Measurements from ENCODE around the gene TRABD2A.
A peak's percentile ranks its signal among the peaks of the same experiment; 100 is the strongest.

TRABD2A gene

DNA sequence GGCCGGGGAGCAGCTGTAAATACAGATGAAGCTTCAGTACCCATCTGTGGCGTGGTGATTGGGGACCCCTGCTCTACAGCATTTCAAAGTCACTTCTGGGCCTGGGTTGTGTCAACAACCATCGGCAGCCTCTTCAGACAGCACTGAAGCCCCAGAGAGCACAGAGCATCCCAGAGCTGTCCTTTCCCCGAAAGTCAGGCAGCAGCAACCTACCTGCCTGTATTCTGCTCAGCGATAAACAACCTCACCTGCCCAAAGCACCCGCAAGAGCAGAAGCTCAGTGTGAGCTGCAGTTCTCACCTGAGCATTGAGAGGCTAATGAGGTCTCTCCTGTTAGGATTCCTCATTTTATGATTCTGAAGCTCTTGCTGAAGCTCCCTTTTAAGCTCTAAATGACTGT, 19.3 kb downstream of the TRABD2A start:
- peaks cover 2% of the 10 kb centered on the region for H3K36me3 Mint-ChIP-seq
- H3K4me1 Mint-ChIP-seq: peaks cover 12% of the 10 kb centered on the region
- no peak for ATAC-seq (ENCODE audit: low read depth)
- H3K4me3 Mint-ChIP-seq: no peak overlapping the region
- no peak overlapping the region for H3K27ac Mint-ChIP-seq
- peaks cover 2% of the 10 kb centered on the region for H3K9me3 Mint-ChIP-seq
- DNase-seq (ENCODE audit: low spot score in 2 of 2): no peak
- H3K27me3 Mint-ChIP-seq: peaks cover 1% of the 10 kb centered on the region

DNA sequence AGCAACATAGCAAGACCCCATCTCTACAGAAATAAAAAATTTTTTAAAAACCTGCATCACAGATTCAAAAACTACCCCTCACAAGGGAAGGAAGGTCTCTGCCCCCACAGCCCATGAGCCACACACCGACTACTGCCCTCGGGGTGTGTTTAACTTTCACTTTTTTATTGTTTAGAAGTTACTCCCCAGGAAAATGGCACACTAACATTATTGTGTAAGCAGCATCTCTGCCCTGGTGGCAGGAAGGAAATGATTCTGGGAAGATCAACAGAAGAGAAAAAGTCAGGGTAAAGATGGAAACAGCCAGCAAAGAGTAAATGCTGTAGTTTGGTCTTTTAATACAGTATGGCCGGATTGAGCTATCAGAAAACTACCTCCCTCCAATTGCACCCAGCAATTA, 21.9 kb downstream of the TRABD2A start:
- Mint-ChIP-seq H3K9me3 (peaks cover 2% of the 10 kb centered on the region), H3K27me3 (peaks cover 1% of the 10 kb centered on the region), H3K36me3 (peaks cover 2% of the 10 kb centered on the region), H3K4me3 (no peak overlapping the region), H3K27ac (no peak overlapping the region), H3K4me1 (peaks cover 12% of the 10 kb centered on the region)
- DNase-seq (ENCODE audit: low spot score in 2 of 2) (no peak), ATAC-seq (ENCODE audit: low read depth) (no peak)

- Mint-ChIP-seq H3K27me3 (peaks cover 1% of the 10 kb centered on the region), H3K27ac (no peak overlapping the region), H3K36me3 (peaks cover 5% of the 10 kb centered on the region), H3K4me3 (no peak overlapping the region), H3K9me3 (peaks cover 3% of the 10 kb centered on the region), H3K4me1 (peaks cover 15% of the 10 kb centered on the region)
- ATAC-seq (ENCODE audit: low read depth): no peak
- DNase-seq (ENCODE audit: low spot score in 2 of 2): no peak
These were observed 22.8 kb downstream of the TRABD2A start for GRCh38 chr2:84858123-84858522.

DNA sequence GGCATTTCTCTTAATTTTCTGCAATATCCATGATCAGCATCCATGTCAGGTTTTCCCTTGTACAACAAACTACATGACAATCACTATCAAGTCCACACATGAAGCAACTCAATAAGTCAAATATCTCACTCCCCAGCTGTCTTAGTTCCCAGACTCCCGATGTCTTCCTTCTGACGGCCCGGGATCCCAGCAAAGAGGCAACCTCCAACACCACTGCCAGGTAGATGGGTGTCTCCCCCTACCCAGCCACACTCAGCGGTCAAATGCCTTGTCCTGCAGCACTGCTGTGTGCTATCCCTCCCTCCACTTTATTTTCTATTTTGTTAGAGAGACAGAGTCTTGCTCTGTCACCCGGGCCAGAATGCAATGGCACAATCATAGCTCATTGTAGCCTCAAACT, 23.3 kb downstream of the TRABD2A start:
- Mint-ChIP-seq H3K4me1 (peaks cover 15% of the 10 kb centered on the region), H3K27ac (no peak overlapping the region), H3K36me3 (peaks cover 8% of the 10 kb centered on the region), H3K27me3 (peaks cover 1% of the 10 kb centered on the region), H3K4me3 (no peak overlapping the region), H3K9me3 (peaks cover 5% of the 10 kb centered on the region)
- ATAC-seq (ENCODE audit: low read depth) (no peak), DNase-seq (ENCODE audit: low spot score in 2 of 2) (no peak)

DNA sequence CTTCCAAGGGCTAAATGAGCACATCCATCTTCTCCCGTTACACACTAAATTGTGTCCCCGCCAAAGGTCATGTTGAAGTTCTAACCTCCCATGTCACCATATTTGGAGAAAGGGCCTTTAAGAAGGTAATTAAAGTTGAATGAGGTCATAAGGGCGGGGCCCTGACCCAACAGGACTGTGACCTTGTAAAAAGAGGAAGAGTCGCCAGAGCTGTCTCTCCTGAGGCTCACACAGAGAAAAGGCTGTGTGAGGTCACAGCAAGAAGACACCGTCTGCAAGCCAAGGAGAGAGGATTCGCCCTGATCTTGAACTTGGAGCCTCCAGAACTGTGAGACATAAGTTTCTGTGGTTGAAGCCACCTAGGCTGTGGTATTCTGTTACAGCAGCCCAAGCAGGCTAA, 24.1 kb downstream of the TRABD2A start:
- Mint-ChIP-seq H3K36me3 (peaks cover 13% of the 10 kb centered on the region), H3K27ac (peak overlapping the region; percentile 64), H3K4me1 (peaks cover 15% of the 10 kb centered on the region), H3K4me3 (no peak overlapping the region), H3K9me3 (peaks cover 5% of the 10 kb centered on the region), H3K27me3 (peaks cover 3% of the 10 kb centered on the region)
- ATAC-seq (ENCODE audit: low read depth) (peak; percentile 99), DNase-seq (ENCODE audit: low spot score in 2 of 2) (no peak)

- ATAC-seq (ENCODE audit: low read depth) (no peak), DNase-seq (ENCODE audit: low spot score in 2 of 2) (no peak)
- Mint-ChIP-seq H3K4me1 (peaks cover 15% of the 10 kb centered on the region), H3K4me3 (no peak overlapping the region), H3K27me3 (peaks cover 3% of the 10 kb centered on the region), H3K27ac (no peak overlapping the region), H3K9me3 (peaks cover 5% of the 10 kb centered on the region), H3K36me3 (peaks cover 13% of the 10 kb centered on the region)
These were observed 25.2 kb downstream of the TRABD2A start for GRCh38 chr2:84855731-84856130.

- peaks cover 15% of the 10 kb centered on the region for H3K4me1 Mint-ChIP-seq
- DNase-seq (ENCODE audit: low spot score in 2 of 2) (no peak), ATAC-seq (ENCODE audit: low read depth) (no peak)
- H3K27me3 Mint-ChIP-seq: peaks cover 2% of the 10 kb centered on the region
- no peak overlapping the region for H3K4me3 Mint-ChIP-seq
- peaks cover 13% of the 10 kb centered on the region for H3K36me3 Mint-ChIP-seq
- H3K27ac Mint-ChIP-seq: no peak overlapping the region
- peaks cover 5% of the 10 kb centered on the region for H3K9me3 Mint-ChIP-seq
These were observed 26.0 kb downstream of the TRABD2A start for GRCh38 chr2:84854850-84855249.

- H3K4me3 Mint-ChIP-seq: no peak overlapping the region
- DNase-seq (ENCODE audit: low spot score in 2 of 2) (no peak), ATAC-seq (ENCODE audit: low read depth) (no peak)
- no peak overlapping the region for H3K27ac Mint-ChIP-seq
- H3K27me3 Mint-ChIP-seq: peaks cover 2% of the 10 kb centered on the region
- peaks cover 13% of the 10 kb centered on the region for H3K36me3 Mint-ChIP-seq
- H3K4me1 Mint-ChIP-seq: peaks cover 19% of the 10 kb centered on the region
- H3K9me3 Mint-ChIP-seq: peaks cover 5% of the 10 kb centered on the region
These were observed 29.0 kb downstream of the TRABD2A start for GRCh38 chr2:84851876-84852275.

- ATAC-seq (ENCODE audit: low read depth): no peak
- peaks cover 3% of the 10 kb centered on the region for H3K9me3 Mint-ChIP-seq
- no peak for DNase-seq (ENCODE audit: low spot score in 2 of 2)
- H3K27me3 Mint-ChIP-seq: peaks cover 2% of the 10 kb centered on the region
- H3K36me3 Mint-ChIP-seq: peaks cover 11% of the 10 kb centered on the region
- no peak overlapping the region for H3K27ac Mint-ChIP-seq
- peaks cover 29% of the 10 kb centered on the region for H3K4me1 Mint-ChIP-seq
- H3K4me3 Mint-ChIP-seq: no peak overlapping the region
These were observed 30.4 kb downstream of the TRABD2A start for GRCh38 chr2:84850471-84850870.

GRCh38 chr2:84849271-84849952, 31.5 kb downstream of the TRABD2A start:
- Mint-ChIP-seq H3K4me3 (no peak overlapping the region), H3K27ac (no peak overlapping the region)
- DNase-seq (ENCODE audit: low spot score in 2 of 2): no peak

GRCh38 chr2:84847326-84848050, 33.4 kb downstream of the TRABD2A start:
- ATAC-seq (ENCODE audit: low read depth) (no peak), DNase-seq (ENCODE audit: low spot score in 2 of 2) (no peak)
- H3K4me3 Mint-ChIP-seq: no peak overlapping the region
- H3K27ac Mint-ChIP-seq: peak overlapping the region; percentile 51
- peaks cover 9% of the 10 kb centered on the region for H3K36me3 Mint-ChIP-seq
- H3K9me3 Mint-ChIP-seq: no peaks in the 10 kb centered on the region
- peaks cover 34% of the 10 kb centered on the region for H3K4me1 Mint-ChIP-seq
- H3K27me3 Mint-ChIP-seq: peaks cover 2% of the 10 kb centered on the region

More at GRCh38 chr2:84849271-84849952, 31.5 kb downstream of the TRABD2A start:
- Mint-ChIP-seq H3K4me1 (peaks cover 31% of the 10 kb centered on the region), H3K9me3 (peaks cover 3% of the 10 kb centered on the region), H3K36me3 (peaks cover 11% of the 10 kb centered on the region), H3K27me3 (peaks cover 2% of the 10 kb centered on the region)
- ATAC-seq (ENCODE audit: low read depth): no peak

DNA sequence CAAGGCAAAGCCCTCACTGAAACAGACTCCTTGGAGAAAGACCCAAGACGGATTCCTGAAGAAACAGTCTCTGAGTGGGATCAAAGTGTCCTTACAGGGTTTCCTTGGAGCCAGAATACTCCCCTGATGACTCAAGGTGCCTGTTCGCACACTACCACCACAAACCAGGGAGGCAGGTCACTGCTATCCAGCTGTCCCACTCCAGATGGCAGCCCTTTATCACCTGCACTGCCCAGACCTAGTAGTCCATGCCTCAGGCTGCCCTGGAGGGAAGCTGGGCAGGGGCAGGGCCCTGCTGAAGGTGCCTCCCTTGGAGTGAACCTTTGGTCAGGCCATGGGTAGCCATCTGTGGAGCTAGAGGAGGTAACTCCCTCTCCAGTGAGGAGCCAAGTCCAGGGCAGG, 34.1 kb downstream of the TRABD2A start:
- no peak for ATAC-seq (ENCODE audit: low read depth)
- DNase-seq (ENCODE audit: low spot score in 2 of 2): no peak
- Mint-ChIP-seq H3K4me1 (peaks cover 34% of the 10 kb centered on the region), H3K4me3 (peak overlapping the region; percentile 14), H3K27me3 (no peaks in the 10 kb centered on the region), H3K36me3 (peaks cover 5% of the 10 kb centered on the region), H3K27ac (peak overlapping the region; percentile 81), H3K9me3 (no peaks in the 10 kb centered on the region)

- Mint-ChIP-seq H3K36me3 (peaks cover 5% of the 10 kb centered on the region), H3K4me3 (peak overlapping the region; percentile 18), H3K27ac (peak overlapping the region; percentile 81), H3K9me3 (no peaks in the 10 kb centered on the region), H3K27me3 (no peaks in the 10 kb centered on the region), H3K4me1 (peaks cover 34% of the 10 kb centered on the region)
- no peak for DNase-seq (ENCODE audit: low spot score in 2 of 2)
- peak; percentile 72 for ATAC-seq (ENCODE audit: low read depth)
These were observed 34.7 kb downstream of the TRABD2A start for GRCh38 chr2:84846041-84846663.

DNA sequence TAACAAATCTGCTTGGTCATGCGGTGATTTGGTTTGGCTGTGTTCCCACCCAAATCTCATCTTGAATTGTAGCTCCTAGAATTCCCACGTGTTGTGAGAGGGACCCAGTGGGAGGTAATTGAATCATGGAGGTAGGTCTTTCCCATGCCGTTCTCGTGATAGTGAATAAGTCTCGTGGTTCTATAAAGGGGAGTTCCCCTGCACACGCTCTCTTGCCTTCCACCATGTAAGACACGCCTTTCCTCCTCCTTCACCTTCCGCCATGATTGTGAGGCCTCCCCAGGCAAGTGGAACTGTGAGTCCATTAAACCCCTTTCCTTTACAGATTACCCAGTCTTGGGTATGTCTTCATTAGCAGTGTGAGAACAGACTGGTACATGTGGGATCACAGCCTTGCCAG, 36.7 kb downstream of the TRABD2A start:
- no peaks in the 10 kb centered on the region for H3K27me3 Mint-ChIP-seq
- DNase-seq (ENCODE audit: low spot score in 2 of 2): no peak
- no peak for ATAC-seq (ENCODE audit: low read depth)
- no peak overlapping the region for H3K4me3 Mint-ChIP-seq
- peak overlapping the region; percentile 18 for H3K27ac Mint-ChIP-seq
- no peaks in the 10 kb centered on the region for H3K9me3 Mint-ChIP-seq
- H3K36me3 Mint-ChIP-seq: peaks cover 5% of the 10 kb centered on the region
- H3K4me1 Mint-ChIP-seq: peaks cover 37% of the 10 kb centered on the region

All from memory B cell (primary cell).